Tibial nerve (tissue), 4 donors: ENCODE measurements around the gene SAG. TPM values are rescaled to one million over a fixed set of nuclear protein-coding genes. Genes with fewer than 3 reads are reported as not detected.

ENCODE experiments used
- DNase-seq, 2 donors: peaks; one replicate each; pipeline ENCODE4 v3.0.0-alpha.2; 2019; ENCODE audit warnings: low spot score in 2 of 2
- H3K27ac ChIP-seq, 4 donors: fragments of 200-600 bp; sonication (generic) in 3 of 4; one replicate each; pipeline ENCODE4 v1.5.1; 2017 to 2019; ENCODE audit warnings: mild to moderate bottlenecking in 1 of 4
- H3K27me3 ChIP-seq, 2 donors: fragments of 200-600 bp; sonication (generic) in 1 of 2; one replicate each; pipeline versions ENCODE4 v1.5.1 to v1.6.0; 2017 to 2019
- H3K36me3 ChIP-seq, 3 donors: fragments of 200-600 bp; sonication (generic); one replicate each; pipeline ENCODE4 v1.5.1; 2018 to 2019
- H3K4me1 ChIP-seq, 4 donors: fragments of 200-600 bp; sonication (generic) in 3 of 4; one replicate each; pipeline ENCODE4 v1.5.1; 2017 to 2019
- H3K4me3 ChIP-seq, 4 donors: fragments of 200-600 bp; sonication (generic) in 3 of 4; one replicate each; pipeline ENCODE4 v1.5.1; 2017 to 2019; ENCODE audit warnings: mild to moderate bottlenecking in 1 of 4, moderate library complexity in 1 of 4
- H3K9me3 ChIP-seq, 4 donors: fragments of 200-600 bp; sonication (generic) in 3 of 4; one replicate each; pipeline ENCODE4 v1.5.1; 2017 to 2019
- CTCF ChIP-seq, 5 experiments: fragments of 200-600 bp in 3 of 5; fragments of 450-650 bp in 2 of 5; sonication (generic) in 3 of 5; IDR thresholded peaks; one replicate each; pipeline ENCODE4 v1.5.1; 2016 to 2019; ENCODE audit warnings: antibody characterized with exemption in 5 of 5, mild to moderate bottlenecking in 3 of 5, moderate library complexity in 2 of 5
- EP300 ChIP-seq, 2 donors: sonication (generic); formaldehyde crosslinking; IDR thresholded peaks; one replicate each; pipeline ENCODE4 v1.6.1; 2017; ENCODE audit warnings: antibody characterized with exemption in 2 of 2, mild to moderate bottlenecking in 1 of 2
- POLR2A ChIP-seq, 2 donors: fragments of 450-650 bp; IDR thresholded peaks; one replicate each; pipeline ENCODE4 v1.6.1; 2017; ENCODE audit warnings: antibody characterized with exemption in 2 of 2, mild to moderate bottlenecking in 2 of 2, moderate library complexity in 2 of 2
- WGBS, 2 donors: methylation state at CpG; one replicate each; pipeline ENCODE4 v1.1.5; 2018; 5-methylcytosine and 5-hydroxymethylcytosine counted together
- total RNA-seq, 4 donors: library from RNA; depleted of rRNA; stranded (reverse); fragments of >200 nt; gene quantifications; one replicate each; pipeline ENCODE4 v1.1.0, GENCODE V29; 2016

SAG gene
- total RNA-seq, 4 donors from 2014 or later, result not detected

- no peaks in the 10 kb centered on the region for H3K9me3 ChIP-seq
- TF ChIP-seq EP300 (IDR thresholded peaks at IDR 0.05), result no peak
- no peak for TF ChIP-seq POLR2A (IDR thresholded peaks at IDR 0.05)
- TF ChIP-seq CTCF (IDR thresholded peaks at IDR 0.05), result no peak
- WGBS, 2 donors, result 88% methylated on average over 5 of the region's 5 CpGs
- DNase-seq, result no peak
- peaks cover 0 to 99% (median 38%) of the 10 kb centered on the region in 3 donors for H3K36me3 ChIP-seq
- no peaks in the 10 kb centered on the region for H3K4me1 ChIP-seq
- no peak overlapping the region for H3K4me3 ChIP-seq
- H3K27ac ChIP-seq, result no peak overlapping the region
- no peaks in the 10 kb centered on the region for H3K27me3 ChIP-seq
Measured at GRCh38 chr2:233285921-233286320, 21.7 kb upstream of the SAG start.

- peaks cover 4 to 99% (median 45%) of the 10 kb centered on the region in 3 donors for H3K36me3 ChIP-seq
- no peaks in the 10 kb centered on the region for H3K27me3 ChIP-seq
- no peaks in the 10 kb centered on the region for H3K4me1 ChIP-seq
- no peaks in the 10 kb centered on the region for H3K9me3 ChIP-seq
- H3K27ac ChIP-seq, result no peak overlapping the region
- H3K4me3 ChIP-seq, result no peak overlapping the region
- no peak for TF ChIP-seq CTCF (IDR thresholded peaks at IDR 0.05)
- no peak for TF ChIP-seq EP300 (IDR thresholded peaks at IDR 0.05)
- TF ChIP-seq POLR2A (IDR thresholded peaks at IDR 0.05), result no peak
- no peak for DNase-seq
- WGBS, 2 donors, result 82 to 86% methylated on average over 6 of the region's 6 CpGs
Measured at GRCh38 chr2:233287871-233288270, 19.7 kb upstream of the SAG start.

GRCh38 chr2:233288663-233289062 lies 19.0 kb upstream of the SAG start:
- WGBS, 2 donors, result 88 to 93% methylated on average over 5 of the region's 5 CpGs
- Histone ChIP-seq H3K9me3 (no peaks in the 10 kb centered on the region), H3K4me1 (no peaks in the 10 kb centered on the region), H3K27me3 (no peaks in the 10 kb centered on the region), H3K27ac (no peak overlapping the region), H3K4me3 (no peak overlapping the region), H3K36me3 (peaks cover 4 to 99% (median 45%) of the 10 kb centered on the region in 3 donors)
- TF ChIP-seq EP300 (IDR thresholded peaks at IDR 0.05), result no peak
- no peak for TF ChIP-seq CTCF (IDR thresholded peaks at IDR 0.05)
- no peak for TF ChIP-seq POLR2A (IDR thresholded peaks at IDR 0.05)
- DNase-seq, result no peak

GRCh38 chr2:233289648-233290047 lies 18.0 kb upstream of the SAG start:
- TF ChIP-seq POLR2A (IDR thresholded peaks at IDR 0.05) (no peak), EP300 (IDR thresholded peaks at IDR 0.05) (no peak), CTCF (IDR thresholded peaks at IDR 0.05) (no peak)
- DNase-seq, result no peak
- Histone ChIP-seq H3K4me1 (no peaks in the 10 kb centered on the region), H3K36me3 (peaks cover 4 to 99% (median 46%) of the 10 kb centered on the region in 3 donors), H3K27me3 (no peaks in the 10 kb centered on the region), H3K9me3 (no peaks in the 10 kb centered on the region), H3K4me3 (no peak overlapping the region), H3K27ac (no peak overlapping the region)
- 64 to 79% methylated on average over 12 of the region's 12 CpGs for WGBS, 2 donors

GRCh38 chr2:233290051-233290845 lies 17.4 kb upstream of the SAG start:
- Histone ChIP-seq H3K9me3 (no peaks in the 10 kb centered on the region), H3K27ac (no peak overlapping the region), H3K27me3 (no peaks in the 10 kb centered on the region), H3K36me3 (peaks cover 4 to 99% (median 43%) of the 10 kb centered on the region in 3 donors), H3K4me1 (no peaks in the 10 kb centered on the region), H3K4me3 (no peak overlapping the region)
- 82 to 91% methylated on average over 10 of the region's 10 CpGs for WGBS, 2 donors
- no peak for DNase-seq
- no peak for TF ChIP-seq EP300 (IDR thresholded peaks at IDR 0.05)
- no peak for TF ChIP-seq CTCF (IDR thresholded peaks at IDR 0.05)
- TF ChIP-seq POLR2A (IDR thresholded peaks at IDR 0.05), result no peak
